ENCODE results near the gene PXMP2.
A peak's percentile ranks its signal among the peaks of the same experiment; 100 is the strongest.

PXMP2 gene

DNA sequence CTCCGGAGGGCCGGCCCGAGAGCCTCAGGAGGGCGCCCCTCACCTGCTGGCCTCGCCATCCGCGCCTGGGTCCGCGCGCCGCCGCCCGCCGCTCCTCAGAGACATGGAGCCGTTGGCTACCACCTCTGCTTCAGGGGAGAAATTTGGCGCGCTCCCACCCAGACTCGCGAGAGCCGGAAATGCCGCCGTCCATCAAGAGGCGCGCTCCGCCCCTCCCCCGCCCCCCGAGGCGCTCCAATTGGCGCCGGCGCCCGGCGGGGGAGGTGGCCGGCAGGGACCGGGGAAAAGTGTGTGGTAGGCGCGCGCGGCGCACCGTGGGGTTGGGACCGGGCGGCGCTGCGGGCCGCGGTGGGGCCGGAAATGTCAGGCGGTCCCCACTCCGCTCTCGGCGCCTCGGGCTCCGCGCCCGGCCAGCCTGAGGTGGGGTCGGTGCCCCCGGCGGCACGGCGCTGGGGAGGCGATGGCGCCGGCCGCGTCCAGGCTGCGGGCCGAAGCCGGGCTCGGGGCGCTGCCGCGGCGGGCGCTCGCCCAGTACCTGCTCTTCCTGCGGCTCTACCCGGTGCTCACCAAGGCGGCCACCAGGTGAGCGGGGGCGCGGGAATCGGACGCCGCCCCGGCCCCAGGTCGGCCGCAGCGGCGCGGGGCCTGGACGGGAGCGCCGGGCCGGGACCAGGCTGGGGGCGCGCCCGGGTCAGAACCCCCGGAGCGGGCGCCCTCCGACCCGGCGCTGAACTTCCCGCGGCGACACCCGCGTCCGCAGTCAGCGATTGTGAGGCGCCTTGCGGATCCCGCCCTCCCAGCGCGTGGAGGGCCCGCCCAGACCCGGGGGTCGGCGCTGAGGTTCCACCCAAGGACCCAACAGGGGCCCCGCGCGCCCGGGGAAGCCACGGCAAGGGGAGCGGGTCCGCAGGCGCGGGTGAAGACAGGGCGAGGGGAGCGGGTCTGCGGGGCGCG lies at the start of gene PXMP2, which contains the start of gene POLE:
PXMP2 (plus strand) TSS at position 377 of the 954 bp plus-strand sequence; CDS start at position 461, 84 bp downstream.
POLE (minus strand) TSS at position 132 of the 954 bp plus-strand sequence; CDS start at position 105, 27 bp downstream.
- peak; percentile 96 for DNase-seq (ENCODE audit: low spot score)
- TF ChIP-seq, protein P1, sequence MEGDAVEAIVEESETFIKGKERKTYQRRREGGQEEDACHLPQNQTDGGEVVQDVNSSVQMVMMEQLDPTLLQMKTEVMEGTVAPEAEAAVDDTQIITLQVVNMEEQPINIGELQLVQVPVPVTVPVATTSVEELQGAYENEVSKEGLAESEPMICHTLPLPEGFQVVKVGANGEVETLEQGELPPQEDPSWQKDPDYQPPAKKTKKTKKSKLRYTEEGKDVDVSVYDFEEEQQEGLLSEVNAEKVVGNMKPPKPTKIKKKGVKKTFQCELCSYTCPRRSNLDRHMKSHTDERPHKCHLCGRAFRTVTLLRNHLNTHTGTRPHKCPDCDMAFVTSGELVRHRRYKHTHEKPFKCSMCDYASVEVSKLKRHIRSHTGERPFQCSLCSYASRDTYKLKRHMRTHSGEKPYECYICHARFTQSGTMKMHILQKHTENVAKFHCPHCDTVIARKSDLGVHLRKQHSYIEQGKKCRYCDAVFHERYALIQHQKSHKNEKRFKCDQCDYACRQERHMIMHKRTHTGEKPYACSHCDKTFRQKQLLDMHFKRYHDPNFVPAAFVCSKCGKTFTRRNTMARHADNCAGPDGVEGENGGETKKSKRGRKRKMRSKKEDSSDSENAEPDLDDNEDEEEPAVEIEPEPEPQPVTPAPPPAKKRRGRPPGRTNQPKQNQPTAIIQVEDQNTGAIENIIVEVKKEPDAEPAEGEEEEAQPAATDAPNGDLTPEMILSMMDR (IDR thresholded peaks at IDR 0.05), result no peak
- H3K27ac ChIP-seq, result peak within 1 kb of the TSS; percentile 46 to 76
- peak within 1 kb of the TSS; percentile 83 for H3K4me3 ChIP-seq

DNA sequence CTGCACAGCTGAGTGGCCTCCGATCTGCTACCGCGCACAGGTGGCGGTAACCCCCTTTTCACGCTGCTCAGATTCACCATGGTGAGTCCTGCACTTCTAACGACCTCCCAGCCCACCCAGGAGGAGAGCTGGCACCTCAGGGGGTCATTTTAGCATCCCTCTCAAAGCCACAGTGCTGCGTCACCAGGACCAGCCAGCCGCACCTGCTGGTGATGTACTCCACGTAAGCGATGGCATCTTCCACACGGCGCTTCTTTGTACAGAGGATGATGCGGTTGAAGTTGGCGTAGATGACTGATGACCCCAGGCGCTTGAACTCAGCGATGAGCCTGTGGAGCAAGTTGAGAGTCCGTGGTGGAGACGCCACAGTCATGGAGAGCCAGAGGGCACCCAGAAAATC lies 49.6 kb upstream of the PXMP2 start:
- TF ChIP-seq, protein P1 (IDR thresholded peaks at IDR 0.05), result no peak
- no peak for DNase-seq (ENCODE audit: low spot score)
- no peak overlapping the region for H3K4me3 ChIP-seq
- no peak overlapping the region for H3K27ac ChIP-seq

DNA sequence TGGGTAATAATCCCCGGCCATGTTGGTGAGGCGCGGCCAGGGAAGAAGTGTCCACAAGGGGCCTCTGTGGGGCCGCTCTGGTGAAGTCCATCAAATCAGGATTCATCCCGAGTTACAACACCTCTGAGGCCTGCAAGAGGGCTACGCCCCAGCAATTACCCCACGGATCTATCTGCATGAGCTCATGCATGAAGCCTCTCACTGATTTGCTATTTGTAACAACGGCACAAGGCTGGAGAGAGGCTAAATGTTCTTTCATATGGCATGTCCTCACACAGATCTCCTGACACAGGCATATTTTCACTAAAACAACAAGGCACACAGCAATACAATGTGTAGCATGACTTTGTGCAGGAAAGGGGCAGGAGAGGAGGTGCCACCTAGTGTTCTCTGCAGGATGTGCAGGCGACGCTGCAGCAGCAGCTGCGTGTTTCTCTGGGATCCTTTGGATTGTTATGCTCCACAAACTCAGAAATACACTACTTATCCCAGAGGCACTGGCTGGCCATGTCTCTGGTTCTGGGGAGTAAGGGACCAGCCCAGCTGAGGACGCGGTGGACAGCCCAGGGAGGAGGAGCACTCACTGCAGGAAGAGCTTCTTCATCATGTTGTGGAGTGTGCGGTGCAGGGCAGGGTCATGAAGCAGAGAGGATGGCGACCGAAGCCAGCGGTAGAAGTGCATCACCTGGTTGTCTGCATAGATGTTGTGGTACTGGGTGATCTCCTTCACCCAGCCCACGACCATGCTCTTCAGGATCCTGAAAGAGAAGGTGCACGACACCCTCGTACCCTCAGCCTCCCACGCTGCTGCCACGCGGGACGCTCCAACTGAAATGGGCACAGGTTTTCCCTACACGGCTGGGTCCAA lies 48.6 kb upstream of the PXMP2 start:
- TF ChIP-seq, protein P1 (IDR thresholded peaks at IDR 0.05), result peak; percentile 24
- no peak for DNase-seq (ENCODE audit: low spot score)
- no peak overlapping the region for H3K4me3 ChIP-seq
- no peak overlapping the region for H3K27ac ChIP-seq

DNA sequence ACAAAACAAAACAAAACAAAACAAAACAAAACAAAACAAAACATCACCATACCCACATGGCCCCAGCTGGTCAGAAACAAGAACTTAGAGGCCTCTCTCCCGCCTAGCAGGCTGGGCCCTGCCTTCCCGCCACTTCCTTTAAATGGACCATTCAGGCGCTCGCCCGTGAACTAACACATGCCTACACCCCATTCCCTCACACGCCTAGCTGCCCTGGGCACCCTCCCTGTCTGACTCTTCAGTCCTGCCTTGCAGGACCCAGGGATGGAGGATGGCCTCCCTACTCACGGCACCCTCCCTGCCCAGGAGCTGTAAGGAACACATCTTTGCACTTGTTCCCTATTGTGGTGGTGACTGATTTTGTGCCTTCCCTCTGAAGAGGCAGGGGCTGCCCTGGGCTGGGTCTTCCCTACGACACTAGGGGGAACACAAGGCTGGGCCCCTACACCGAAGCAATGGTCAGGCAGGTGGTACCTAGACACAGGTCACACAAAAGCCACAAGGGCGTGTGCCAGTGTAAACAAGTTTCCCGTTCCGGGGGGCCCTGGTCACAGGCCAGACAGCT lies 47.3 kb upstream of the PXMP2 start:
- Histone ChIP-seq H3K27ac (no peak overlapping the region), H3K4me3 (no peak overlapping the region)
- DNase-seq (ENCODE audit: low spot score), result no peak
- TF ChIP-seq, protein P1 (IDR thresholded peaks at IDR 0.05), result no peak

DNA sequence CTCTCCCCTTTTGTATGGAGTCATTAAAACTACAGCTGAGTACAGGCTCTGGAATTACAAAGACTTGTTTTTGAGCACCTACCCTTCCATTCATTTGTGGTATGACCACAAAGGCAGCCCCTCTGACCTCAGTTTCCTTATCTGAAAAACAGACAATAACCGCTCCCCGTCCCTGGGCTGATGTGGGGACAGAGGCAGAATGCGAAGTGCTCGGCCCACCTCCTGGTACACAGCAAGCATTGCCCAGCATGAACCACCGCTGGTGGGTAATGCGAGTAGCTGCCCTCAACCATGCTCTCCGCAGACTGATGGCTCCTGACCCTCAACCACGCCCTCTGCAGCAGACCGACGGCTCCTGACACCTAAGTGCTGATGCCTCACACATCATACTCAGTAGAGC lies 46.5 kb upstream of the PXMP2 start:
- H3K27ac ChIP-seq, result no peak overlapping the region
- TF ChIP-seq, protein P1 (IDR thresholded peaks at IDR 0.05), result no peak
- DNase-seq (ENCODE audit: low spot score), result no peak
- no peak overlapping the region for H3K4me3 ChIP-seq

DNA sequence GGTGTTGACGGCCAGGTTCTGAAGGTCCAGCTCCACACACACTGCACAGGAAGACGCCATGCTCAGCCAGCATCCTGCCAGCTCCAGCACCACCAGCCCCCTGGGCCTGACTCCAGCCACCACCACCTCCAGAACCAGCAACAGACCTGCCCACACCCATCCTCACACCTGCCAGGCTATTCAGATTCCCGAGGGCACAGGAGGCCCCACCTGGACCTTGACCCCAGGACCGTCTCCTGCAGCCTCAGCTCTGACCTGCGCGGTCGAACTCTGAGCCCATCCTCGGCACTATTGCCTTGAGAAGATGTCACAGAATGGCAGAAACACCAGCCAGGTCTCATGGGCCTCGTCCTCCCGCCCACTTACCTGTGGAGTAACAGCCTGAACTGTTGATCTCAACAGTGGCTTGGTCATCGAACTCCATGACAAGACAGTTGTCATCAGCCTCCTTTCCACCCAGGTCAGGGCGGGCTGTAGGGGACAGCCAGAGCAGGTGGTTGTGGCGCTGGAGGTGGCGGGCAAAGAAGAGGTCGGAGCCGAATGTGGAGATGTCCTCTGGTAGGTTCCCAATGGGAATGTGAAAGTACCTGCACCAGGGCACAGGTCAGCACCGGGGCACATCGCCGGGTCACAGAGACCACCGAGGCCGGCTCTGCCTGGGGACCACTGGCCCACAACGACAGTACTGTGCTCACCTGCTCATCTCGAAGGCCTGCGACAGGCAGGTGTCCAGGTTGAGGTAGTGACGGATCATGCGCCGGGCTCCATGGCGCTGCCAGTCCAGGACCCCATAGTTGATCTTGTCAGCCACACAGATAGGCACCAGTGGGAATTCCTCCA lies 45.4 kb upstream of the PXMP2 start:
- TF ChIP-seq, protein P1 (IDR thresholded peaks at IDR 0.05), result no peak
- Histone ChIP-seq H3K27ac (no peak overlapping the region), H3K4me3 (no peak overlapping the region)
- DNase-seq (ENCODE audit: low spot score), result no peak

Measured in coronary artery (tissue), 2 donors.